HepG2 (cell line): ENCODE results near the gene ABCG4. TPM values are rescaled to one million over a fixed set of nuclear protein-coding genes. Genes with fewer than 3 reads are reported as not detected.

Source experiments
- ERF ChIP-seq: IDR thresholded peaks from 2 replicates; pipeline ENCODE4 v1.6.1; 2018; ENCODE audit warnings: missing biosample characterization, missing genetic modification reagents
- FOXA1 ChIP-seq, 2 experiments: fragments of 450-650 bp in 1 of 2; sonication (generic) in 1 of 2; formaldehyde crosslinking in 1 of 2; IDR thresholded peaks; 2 replicates each; pipeline versions ENCODE4 v1.4.0 to v1.6.1; 2016 to 2020; ENCODE audit warnings: missing genetic modification reagents in 1 of 2
- HNF4G ChIP-seq, 2 experiments: sonication (generic) in 1 of 2; formaldehyde crosslinking in 1 of 2; IDR thresholded peaks; 2 replicates each; pipeline versions ENCODE4 v1.4.0 to v1.6.1; 2011 to 2020; ENCODE audit warnings: borderline replicate concordance in 2 of 2, low read depth in 2 of 2, mild to moderate bottlenecking in 2 of 2, low read length in 1 of 2, missing genetic modification reagents in 1 of 2, moderate library complexity in 1 of 2
- MTA3 ChIP-seq: sonication (generic); formaldehyde crosslinking; IDR thresholded peaks from 2 replicates; pipeline ENCODE4 v1.4.0; 2020; ENCODE audit warnings: missing genetic modification reagents
- NR2C2 ChIP-seq: sonication (generic); formaldehyde crosslinking; IDR thresholded peaks from 2 replicates; pipeline ENCODE4 v1.4.0; 2020; ENCODE audit warnings: missing genetic modification reagents, mild to moderate bottlenecking, moderate library complexity, borderline replicate concordance
- RARA ChIP-seq: IDR thresholded peaks from 2 replicates; pipeline ENCODE4 v1.6.1; 2016; ENCODE audit warnings: missing genetic modification reagents, missing compliant biosample characterization
- TOPORS ChIP-seq: sonication (generic); formaldehyde crosslinking; IDR thresholded peaks from 2 replicates; pipeline ENCODE4 v1.8.0; 2023; ENCODE audit warnings: mild to moderate bottlenecking, missing genetic modification reagents
- TSC22D2 ChIP-seq: sonication (generic); formaldehyde crosslinking; IDR thresholded peaks from 2 replicates; pipeline ENCODE4 v1.5.1; 2020; ENCODE audit warnings: missing genetic modification reagents, mild to moderate bottlenecking, borderline replicate concordance
- ZFX ChIP-seq: sonication (generic); formaldehyde crosslinking; IDR thresholded peaks from 2 replicates; pipeline ENCODE4 v1.4.0; 2020; ENCODE audit warnings: mild to moderate bottlenecking, low read depth, missing genetic modification reagents, moderate library complexity
- ZSCAN9 ChIP-seq: IDR thresholded peaks from 2 replicates; pipeline ENCODE4 v1.6.1; 2016; ENCODE audit warnings: borderline replicate concordance
- polyA plus RNA-seq, 8 experiments: library from polyadenylated mRNA; depleted of rRNA in 3 of 8; stranded (reverse) in 7 of 8; unstranded in 1 of 8; fragments of >200 nt; fragmentation: Illumina TruSeq in 4 of 8; extraction: Trizol in 4 of 8; gene quantifications; 2 replicates each; pipeline versions ENCODE4 v1.2.1 to v1.2.3, GENCODE V29; 2011 to 2016; ENCODE audit warnings: low read depth in 4 of 8, missing spikeins in 1 of 8, mixed read lengths in 1 of 8; ENCODE audit not compliant: insufficient read depth in 1 of 8
- total RNA-seq, 5 experiments: library from RNA; depleted of rRNA; stranded (reverse); fragments of >200 nt; fragmentation: Illumina TruSeq; extraction: Trizol; gene quantifications; 2 replicates each; pipeline ENCODE4 v1.2.3, GENCODE V29; 2016; ENCODE audit warnings: low read depth in 1 of 5
- TF ChIP-seq, protein P1 (sequence below): sonication (generic); formaldehyde crosslinking; IDR thresholded peaks from 2 replicates; pipeline ENCODE4 v1.4.0; 2020; ENCODE audit warnings: missing genetic modification reagents, borderline replicate concordance
- TF ChIP-seq, protein P2 (sequence below): sonication (generic); formaldehyde crosslinking; IDR thresholded peaks from 2 replicates; pipeline ENCODE4 v1.9.0; 2022; ENCODE audit warnings: missing genetic modification reagents, mild to moderate bottlenecking, borderline replicate concordance
- TF ChIP-seq, protein P3 (sequence below): sonication (generic); formaldehyde crosslinking; IDR thresholded peaks from 2 replicates; pipeline ENCODE4 v1.9.0; 2022; ENCODE audit warnings: low read depth, missing genetic modification reagents
- TF ChIP-seq, protein P4 (sequence below): IDR thresholded peaks from 2 replicates; pipeline ENCODE4 v1.6.1; 2016; ENCODE audit warnings: low read depth, control low read depth

The ABCG4 gene
- total and polyA plus RNA-seq, 2 of the 13 experiments (the other 11 are each of a cell fraction or from before 2014, with no cell fraction given), result not detected

DNA sequence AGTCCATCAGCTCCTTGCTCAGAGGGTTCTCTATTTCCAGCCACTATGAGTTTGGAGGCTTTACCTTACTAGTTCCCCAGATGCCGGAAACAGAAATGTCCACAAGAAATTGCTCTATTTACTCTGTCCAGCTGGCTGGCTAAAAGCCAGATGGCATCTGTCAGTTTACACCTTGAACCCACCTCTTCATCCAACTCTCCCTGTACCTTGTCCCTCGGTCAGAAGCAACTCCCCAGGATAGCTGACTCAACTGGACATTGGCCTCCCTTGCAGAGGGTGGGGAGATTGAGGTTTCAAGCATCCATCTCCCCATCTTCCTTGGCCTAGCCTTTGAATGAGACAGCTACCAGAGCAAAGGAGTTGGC lies 40.0 kb upstream of the ABCG4 start (continued):
- TF ChIP-seq FOXA1 (IDR thresholded peaks at IDR 0.05), result peak; percentile 58
- TF ChIP-seq FOXA1 (CRISPR knock-in tag; IDR thresholded peaks at IDR 0.05), result peak; percentile 86
- TF ChIP-seq RARA (CRISPR knock-in tag), result peak; percentile 43
- TF ChIP-seq, protein P1, sequence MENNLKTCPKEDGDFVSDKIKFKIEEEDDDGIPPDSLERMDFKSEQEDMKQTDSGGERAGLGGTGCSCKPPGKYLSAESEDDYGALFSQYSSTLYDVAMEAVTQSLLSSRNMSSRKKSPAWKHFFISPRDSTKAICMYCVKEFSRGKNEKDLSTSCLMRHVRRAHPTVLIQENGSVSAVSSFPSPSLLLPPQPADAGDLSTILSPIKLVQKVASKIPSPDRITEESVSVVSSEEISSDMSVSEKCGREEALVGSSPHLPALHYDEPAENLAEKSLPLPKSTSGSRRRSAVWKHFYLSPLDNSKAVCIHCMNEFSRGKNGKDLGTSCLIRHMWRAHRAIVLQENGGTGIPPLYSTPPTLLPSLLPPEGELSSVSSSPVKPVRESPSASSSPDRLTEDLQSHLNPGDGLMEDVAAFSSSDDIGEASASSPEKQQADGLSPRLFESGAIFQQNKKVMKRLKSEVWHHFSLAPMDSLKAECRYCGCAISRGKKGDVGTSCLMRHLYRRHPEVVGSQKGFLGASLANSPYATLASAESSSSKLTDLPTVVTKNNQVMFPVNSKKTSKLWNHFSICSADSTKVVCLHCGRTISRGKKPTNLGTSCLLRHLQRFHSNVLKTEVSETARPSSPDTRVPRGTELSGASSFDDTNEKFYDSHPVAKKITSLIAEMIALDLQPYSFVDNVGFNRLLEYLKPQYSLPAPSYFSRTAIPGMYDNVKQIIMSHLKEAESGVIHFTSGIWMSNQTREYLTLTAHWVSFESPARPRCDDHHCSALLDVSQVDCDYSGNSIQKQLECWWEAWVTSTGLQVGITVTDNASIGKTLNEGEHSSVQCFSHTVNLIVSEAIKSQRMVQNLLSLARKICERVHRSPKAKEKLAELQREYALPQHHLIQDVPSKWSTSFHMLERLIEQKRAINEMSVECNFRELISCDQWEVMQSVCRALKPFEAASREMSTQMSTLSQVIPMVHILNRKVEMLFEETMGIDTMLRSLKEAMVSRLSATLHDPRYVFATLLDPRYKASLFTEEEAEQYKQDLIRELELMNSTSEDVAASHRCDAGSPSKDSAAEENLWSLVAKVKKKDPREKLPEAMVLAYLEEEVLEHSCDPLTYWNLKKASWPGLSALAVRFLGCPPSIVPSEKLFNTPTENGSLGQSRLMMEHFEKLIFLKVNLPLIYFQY (CRISPR knock-in tag), result no peak
- TF ChIP-seq, protein P2, sequence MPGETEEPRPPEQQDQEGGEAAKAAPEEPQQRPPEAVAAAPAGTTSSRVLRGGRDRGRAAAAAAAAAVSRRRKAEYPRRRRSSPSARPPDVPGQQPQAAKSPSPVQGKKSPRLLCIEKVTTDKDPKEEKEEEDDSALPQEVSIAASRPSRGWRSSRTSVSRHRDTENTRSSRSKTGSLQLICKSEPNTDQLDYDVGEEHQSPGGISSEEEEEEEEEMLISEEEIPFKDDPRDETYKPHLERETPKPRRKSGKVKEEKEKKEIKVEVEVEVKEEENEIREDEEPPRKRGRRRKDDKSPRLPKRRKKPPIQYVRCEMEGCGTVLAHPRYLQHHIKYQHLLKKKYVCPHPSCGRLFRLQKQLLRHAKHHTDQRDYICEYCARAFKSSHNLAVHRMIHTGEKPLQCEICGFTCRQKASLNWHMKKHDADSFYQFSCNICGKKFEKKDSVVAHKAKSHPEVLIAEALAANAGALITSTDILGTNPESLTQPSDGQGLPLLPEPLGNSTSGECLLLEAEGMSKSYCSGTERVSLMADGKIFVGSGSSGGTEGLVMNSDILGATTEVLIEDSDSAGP (CRISPR knock-in tag), result peak; percentile 64; the same call in 1 of the 2 replicates
- TF ChIP-seq ERF (CRISPR knock-in tag), result peak; percentile 38; the same call in 1 of the 2 replicates
- no peak for TF ChIP-seq TOPORS (CRISPR knock-in tag)
- TF ChIP-seq HNF4G (IDR thresholded peaks at IDR 0.05; ENCODE audit: borderline replicate concordance, low read depth, low read length), result peak; percentile 81
- 0 out of 2 replicates have a peak, but pooled peaks have one; percentile 48 for TF ChIP-seq HNF4G (CRISPR knock-in tag; IDR thresholded peaks at IDR 0.05; ENCODE audit: borderline replicate concordance, low read depth)
- TF ChIP-seq, protein P3, sequence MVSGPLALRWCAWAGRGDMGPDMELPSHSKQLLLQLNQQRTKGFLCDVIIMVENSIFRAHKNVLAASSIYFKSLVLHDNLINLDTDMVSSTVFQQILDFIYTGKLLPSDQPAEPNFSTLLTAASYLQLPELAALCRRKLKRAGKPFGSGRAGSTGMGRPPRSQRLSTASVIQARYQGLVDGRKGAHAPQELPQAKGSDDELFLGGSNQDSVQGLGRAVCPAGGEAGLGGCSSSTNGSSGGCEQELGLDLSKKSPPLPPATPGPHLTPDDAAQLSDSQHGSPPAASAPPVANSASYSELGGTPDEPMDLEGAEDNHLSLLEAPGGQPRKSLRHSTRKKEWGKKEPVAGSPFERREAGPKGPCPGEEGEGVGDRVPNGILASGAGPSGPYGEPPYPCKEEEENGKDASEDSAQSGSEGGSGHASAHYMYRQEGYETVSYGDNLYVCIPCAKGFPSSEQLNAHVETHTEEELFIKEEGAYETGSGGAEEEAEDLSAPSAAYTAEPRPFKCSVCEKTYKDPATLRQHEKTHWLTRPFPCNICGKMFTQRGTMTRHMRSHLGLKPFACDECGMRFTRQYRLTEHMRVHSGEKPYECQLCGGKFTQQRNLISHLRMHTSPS (CRISPR knock-in tag), result no peak
- peak; percentile 31; the same call in 1 of the 2 replicates for TF ChIP-seq NR2C2
- TF ChIP-seq TSC22D2 (CRISPR knock-in tag), result no peak
- TF ChIP-seq, protein P4, sequence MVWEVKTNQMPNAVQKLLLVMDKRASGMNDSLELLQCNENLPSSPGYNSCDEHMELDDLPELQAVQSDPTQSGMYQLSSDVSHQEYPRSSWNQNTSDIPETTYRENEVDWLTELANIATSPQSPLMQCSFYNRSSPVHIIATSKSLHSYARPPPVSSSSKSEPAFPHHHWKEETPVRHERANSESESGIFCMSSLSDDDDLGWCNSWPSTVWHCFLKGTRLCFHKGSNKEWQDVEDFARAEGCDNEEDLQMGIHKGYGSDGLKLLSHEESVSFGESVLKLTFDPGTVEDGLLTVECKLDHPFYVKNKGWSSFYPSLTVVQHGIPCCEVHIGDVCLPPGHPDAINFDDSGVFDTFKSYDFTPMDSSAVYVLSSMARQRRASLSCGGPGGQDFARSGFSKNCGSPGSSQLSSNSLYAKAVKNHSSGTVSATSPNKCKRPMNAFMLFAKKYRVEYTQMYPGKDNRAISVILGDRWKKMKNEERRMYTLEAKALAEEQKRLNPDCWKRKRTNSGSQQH, result no peak
- no peak for TF ChIP-seq ZFX (CRISPR knock-in tag)
- no peak for TF ChIP-seq ZSCAN9 (CRISPR knock-in tag)
- TF ChIP-seq MTA3 (CRISPR knock-in tag), result no peak
